Erythroblast (primary cell): ENCODE results near the gene COMMD4.
A peak's percentile ranks its signal among the peaks of the same experiment; 100 is the strongest.

Experiments used
- DNase-seq, 2 experiments: peaks; one replicate each; lab custom pipeline; 2025; lab: John Stamatoyannopoulos, UW
- GATA1 ChIP-seq: IDR thresholded peaks from 2 replicates; pipeline ENCODE4 v1.6.1; 2011; ENCODE audit warnings: low read depth, mild to moderate bottlenecking, control low read depth, low read length, moderate library complexity
- POLR2A ChIP-seq: IDR thresholded peaks from 2 replicates; pipeline ENCODE4 v1.6.1; 2011; ENCODE audit warnings: mild to moderate bottlenecking, low read length

COMMD4 gene

GRCh38 chr15:75357976-75358673 lies 22.3 kb downstream of the COMMD4 start:
- no peak for TF ChIP-seq POLR2A
- TF ChIP-seq GATA1 = no peak
- no peak for DNase-seq

- no peak for TF ChIP-seq GATA1
- no peak for TF ChIP-seq POLR2A
- no peak for DNase-seq
Observed at GRCh38 chr15:75358771-75359536, 23.1 kb downstream of the COMMD4 start.

- no peak for TF ChIP-seq POLR2A
- TF ChIP-seq GATA1 = no peak
Observed at GRCh38 chr15:75359537-75360250, 23.8 kb downstream of the COMMD4 start.

GRCh38 chr15:75360391-75360790 lies 24.5 kb downstream of the COMMD4 start:
- TF ChIP-seq POLR2A (no peak), GATA1 (no peak)
- no peak for DNase-seq

More at GRCh38 chr15:75359537-75360250, 23.8 kb downstream of the COMMD4 start:
- no peak for DNase-seq

- TF ChIP-seq POLR2A = no peak
- no peak for TF ChIP-seq GATA1
Observed at GRCh38 chr15:75360856-75361255, 25.0 kb downstream of the COMMD4 start.

GRCh38 chr15:75361361-75361988 lies 25.6 kb downstream of the COMMD4 start:
- no peak for DNase-seq
- no peak for TF ChIP-seq GATA1
- TF ChIP-seq POLR2A = no peak

More at GRCh38 chr15:75360856-75361255, 25.0 kb downstream of the COMMD4 start:
- no peak for DNase-seq

GRCh38 chr15:75361989-75362641 lies 26.3 kb downstream of the COMMD4 start:
- TF ChIP-seq POLR2A (peak; percentile 19), GATA1 (no peak)

GRCh38 chr15:75362642-75363249 lies 26.9 kb downstream of the COMMD4 start:
- no peak for TF ChIP-seq GATA1
- TF ChIP-seq POLR2A = no peak
- DNase-seq = no peak

More at GRCh38 chr15:75361989-75362641, 26.3 kb downstream of the COMMD4 start:
- no peak for DNase-seq

GRCh38 chr15:75363786-75364185 lies 27.9 kb downstream of the COMMD4 start:
- TF ChIP-seq GATA1 (no peak), POLR2A (no peak)
- DNase-seq = no peak

- no peak for TF ChIP-seq GATA1
- no peak for TF ChIP-seq POLR2A
- DNase-seq = no peak
Observed at GRCh38 chr15:75364881-75365280, 29.0 kb downstream of the COMMD4 start.

- no peak for DNase-seq
- TF ChIP-seq GATA1 = no peak
- no peak for TF ChIP-seq POLR2A
Observed at GRCh38 chr15:75366163-75366562, 30.3 kb downstream of the COMMD4 start.

GRCh38 chr15:75367006-75367405 lies 31.1 kb downstream of the COMMD4 start:
- TF ChIP-seq GATA1 (no peak), POLR2A (no peak)
- DNase-seq = peak; percentile 38 to 43

GRCh38 chr15:75367406-75367912 lies 31.6 kb downstream of the COMMD4 start:
- TF ChIP-seq GATA1 (no peak), POLR2A (no peak)
- no peak for DNase-seq
